HG02840 (cell line): ENCODE results near the gene FAM181A.

Source experiments
- ATAC-seq: cut with Tn5 transposase; IDR thresholded peaks from one replicate; pipeline ENCODE4 v1.9.1; 2021; ENCODE audit warnings: mild to moderate bottlenecking, moderate library complexity, moderate number of reproducible peaks; ENCODE audit not compliant: unreplicated experiment, low FRiP score

FAM181A gene

DNA sequence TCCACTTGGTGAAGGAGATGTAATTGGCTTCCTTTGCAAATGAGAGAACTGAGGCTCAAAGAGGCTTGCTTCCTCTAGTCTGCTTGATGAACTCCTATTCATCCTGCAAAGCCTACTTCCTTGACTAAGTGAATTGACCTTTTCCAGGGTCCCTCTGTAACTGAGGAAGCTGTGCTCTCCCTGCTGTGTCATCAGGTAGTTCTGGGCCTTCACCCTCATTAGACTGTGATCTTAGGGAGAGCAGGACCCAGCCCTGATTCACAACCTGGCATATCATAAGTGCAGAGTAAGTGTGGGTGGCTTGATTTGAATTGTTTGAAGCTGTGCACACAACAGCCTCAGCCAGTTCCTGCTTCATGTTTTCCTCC lies 32.9 kb downstream of the FAM181A start:
- no peak for ATAC-seq

DNA sequence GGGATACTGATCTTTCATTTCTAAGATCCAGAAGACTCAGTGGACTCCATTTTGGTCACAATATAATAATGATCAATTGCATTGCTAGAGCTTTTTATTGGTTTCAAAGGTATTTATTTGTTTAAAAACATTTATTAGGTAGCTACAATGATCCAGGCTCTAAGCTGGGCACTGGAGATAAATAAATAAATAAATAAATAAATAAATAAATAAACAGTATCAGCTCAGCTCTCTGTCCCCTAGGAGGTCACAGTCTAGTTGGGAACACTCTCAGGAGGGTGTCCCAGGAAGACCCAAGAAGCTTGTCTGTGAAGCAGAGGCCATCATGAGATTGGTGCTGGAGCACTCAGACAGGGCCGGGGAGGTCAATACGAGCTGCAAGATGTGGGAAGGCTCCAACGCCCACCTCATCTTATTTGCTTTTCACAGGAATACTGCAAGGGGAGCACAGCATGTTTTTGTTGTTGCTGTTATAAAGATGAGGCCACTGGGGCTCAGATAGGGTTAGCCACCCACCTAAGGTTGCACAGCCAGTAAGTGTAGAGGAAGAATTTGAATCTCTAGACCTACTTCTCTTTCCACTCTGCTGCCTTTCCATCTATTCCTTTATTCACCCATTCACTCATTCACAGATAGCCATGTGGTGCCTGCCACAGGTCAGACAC lies 33.8 kb downstream of the FAM181A start:
- no peak for ATAC-seq

DNA sequence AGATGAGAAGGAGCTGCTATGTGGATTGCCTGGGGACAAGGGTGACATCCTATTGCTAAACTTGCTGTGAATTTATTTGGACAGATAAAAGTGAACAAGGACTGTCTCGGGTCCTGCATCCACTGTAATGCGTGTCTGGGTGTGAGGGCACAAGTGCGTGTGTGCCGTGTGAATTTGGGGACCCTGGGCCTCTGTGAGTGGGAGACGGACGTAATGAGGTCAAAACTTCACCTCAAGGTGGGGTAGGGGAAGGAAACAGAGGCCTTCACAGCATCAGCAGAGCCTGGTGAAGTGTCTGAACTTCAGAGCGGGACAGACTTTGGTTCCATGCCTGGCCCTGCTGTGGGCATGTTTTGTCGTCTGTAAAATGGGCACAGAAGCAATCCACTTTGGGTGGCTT lies 34.5 kb downstream of the FAM181A start:
- ATAC-seq, result no peak

DNA sequence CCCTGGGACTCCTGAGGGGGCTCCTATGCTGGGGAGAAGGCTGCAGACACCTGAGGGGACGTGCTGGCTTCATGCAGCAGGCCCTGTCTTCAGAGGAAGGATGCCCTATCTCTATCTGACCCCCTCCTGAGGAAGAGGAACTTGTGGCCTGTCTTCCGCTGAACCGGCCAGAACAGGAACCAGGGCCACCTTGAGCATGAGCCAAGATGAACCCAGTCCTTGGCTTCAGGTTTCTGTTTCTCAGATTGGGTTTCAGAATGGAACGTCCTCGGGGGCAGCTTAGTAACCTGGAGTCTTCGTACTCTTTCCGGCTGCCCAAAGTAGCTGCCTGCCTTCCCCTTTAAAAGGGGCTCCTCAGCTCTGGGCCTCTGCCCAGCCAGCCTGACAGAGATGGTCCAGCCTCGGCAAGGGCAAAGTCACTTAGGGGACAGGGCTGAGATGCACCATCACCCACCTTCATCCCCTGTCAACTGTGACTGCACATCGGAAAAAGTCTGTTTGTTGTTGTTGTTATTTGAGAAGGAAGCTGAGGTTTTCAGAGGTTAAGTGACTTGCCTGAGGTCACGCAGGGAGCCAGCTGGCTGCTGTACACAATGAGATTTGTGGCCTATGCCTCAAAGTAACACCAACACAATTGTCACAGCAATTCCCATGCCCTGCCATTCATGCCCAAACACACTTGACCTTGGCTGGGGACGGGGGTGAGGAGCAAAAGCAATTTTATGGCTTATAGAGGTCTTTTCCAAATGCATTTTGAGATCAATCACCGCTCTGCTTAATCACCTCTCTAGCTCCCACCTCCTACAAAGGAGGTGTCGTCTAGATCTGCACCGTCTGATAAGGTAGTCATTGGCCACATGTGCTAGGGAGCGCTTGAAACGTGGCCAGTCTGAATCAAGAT lies 35.8 kb downstream of the FAM181A start:
- peak; percentile 47 for ATAC-seq

DNA sequence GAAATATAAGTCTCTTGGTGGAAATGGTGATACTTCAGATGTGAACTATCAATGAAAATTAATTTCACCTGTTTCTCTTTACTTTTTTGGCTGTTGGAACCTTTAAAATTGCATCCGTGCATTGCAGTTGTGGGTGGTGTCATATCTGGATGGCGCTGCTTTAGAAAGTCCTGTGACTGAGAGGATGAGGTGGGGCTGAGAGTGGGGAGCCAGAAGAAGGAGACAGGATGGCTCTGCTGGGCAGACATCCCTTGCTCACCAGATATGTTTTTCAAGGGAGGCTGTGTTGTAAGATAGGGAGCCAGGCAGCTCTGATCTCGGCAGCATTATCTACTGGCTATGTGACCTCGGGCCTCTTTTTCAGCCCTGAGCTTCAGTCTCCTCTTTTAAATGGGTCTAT lies 36.5 kb downstream of the FAM181A start:
- no peak for ATAC-seq

DNA sequence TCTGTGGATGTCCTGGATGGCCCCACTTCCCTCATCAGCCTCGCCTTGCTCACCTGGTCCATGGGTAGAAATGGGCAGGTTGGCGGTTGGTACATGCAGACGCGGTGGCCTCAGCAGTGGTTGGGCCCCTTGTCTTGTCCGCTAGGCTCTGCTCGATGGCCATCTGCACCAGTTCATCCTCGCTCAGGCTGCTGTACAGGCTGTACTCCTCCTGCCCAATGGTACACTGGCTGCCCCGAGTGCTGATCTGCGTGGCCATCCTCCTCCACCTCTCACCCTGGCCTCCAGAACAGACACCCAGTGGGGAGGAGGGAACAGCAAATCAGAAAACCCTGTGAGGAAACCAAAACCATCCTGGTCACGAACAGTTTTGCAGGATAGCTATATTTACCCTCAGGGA lies 37.1 kb downstream of the FAM181A start:
- ATAC-seq, result no peak

DNA sequence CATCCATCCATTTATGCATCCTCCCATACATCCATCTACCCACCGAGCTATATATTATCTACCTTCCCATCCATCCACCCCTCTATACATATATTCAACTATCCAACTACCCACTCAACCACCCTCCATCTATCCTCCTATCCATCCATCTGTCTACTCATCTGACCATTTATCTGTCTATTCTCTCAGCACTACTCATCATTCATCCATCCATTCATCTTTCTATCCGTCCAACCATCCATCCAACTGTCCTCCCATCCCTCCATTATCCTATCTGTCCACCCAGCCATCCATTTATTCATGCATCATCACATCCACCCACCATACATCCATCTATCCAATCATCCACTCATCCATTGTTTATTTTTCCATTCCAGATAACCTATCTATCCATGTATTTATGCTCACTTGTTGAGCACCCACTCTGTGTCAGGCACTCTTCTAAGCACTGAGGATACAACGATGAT lies 37.7 kb downstream of the FAM181A start:
- ATAC-seq, result no peak

DNA sequence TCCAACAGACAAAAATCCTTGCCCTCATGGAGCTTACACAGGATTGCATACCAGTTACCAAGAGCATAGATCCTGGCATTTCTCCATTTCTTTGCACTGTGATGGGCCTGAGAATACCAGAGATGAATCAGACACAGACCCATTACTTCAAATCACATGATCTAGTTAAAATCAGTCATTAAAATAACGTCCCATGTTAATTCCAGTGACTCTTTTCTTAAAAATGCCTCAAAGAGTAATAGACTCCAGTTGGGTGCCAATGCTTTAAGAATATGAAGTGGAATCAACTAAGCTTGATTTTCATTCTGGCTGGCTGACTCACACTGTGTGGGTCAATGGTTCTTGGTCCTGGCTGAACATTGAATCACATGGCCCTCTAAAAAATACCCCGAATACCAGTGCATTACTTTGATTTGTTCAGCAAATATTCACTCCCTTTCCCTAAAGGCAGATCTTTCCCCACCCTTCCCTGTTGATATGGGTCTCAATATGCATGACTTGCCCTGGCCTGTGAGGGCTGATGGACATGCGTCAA lies 38.2 kb downstream of the FAM181A start:
- no peak for ATAC-seq

DNA sequence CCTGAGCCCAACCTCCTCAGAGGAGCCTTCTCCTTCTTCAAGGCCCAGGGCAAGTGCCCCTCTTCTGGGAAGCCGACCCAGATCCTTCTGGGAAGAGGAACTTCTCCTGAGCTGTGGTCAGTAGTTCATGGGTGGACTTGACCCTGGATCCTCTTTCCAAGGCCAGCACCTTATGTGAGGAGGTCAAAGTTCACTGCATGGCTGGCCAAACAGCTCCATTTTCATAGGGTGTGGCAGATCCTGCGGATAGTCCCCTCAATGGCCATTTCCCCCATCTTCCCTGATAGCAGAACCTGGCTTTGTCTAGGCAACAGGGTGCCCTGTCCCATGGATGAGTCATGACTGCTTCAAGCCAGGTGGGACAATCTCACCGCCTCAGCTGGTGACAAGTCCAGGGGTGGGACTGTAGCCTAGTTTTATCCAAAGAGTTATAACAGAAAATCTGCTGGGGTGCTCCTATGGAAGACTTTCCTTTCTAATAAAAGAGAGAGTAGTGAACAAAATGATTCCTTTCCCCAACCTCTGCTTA lies 38.9 kb downstream of the FAM181A start:
- ATAC-seq, result no peak

DNA sequence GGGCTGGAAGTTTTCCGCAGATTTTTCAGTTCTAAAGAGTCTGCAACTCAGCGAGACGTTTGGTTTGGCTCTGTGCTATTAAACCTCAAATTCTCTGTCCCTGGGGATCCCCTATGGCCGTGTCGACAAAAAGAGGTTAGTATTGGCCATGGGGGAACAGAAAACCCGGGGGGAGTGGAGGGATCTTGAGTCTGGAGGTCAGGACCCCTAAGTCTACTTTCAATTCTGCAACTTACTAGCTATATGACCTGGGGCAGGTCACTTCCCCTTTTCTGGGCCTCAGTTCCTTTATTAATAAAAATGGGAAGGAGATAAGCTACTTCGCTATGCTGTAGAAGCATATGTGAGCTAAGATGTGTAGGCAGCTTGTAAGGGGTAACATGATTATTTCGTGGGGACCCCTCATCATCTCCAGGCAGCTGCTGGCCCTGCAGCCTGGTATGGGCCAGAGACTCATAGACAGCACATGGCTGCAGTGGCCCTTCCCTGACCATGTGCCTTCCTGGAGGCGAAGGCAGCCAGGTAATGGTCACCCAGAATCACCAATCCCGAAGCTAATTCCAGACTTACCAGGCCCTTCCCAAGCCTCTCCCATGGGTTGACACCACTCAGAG lies 40.6 kb downstream of the FAM181A start:
- no peak for ATAC-seq

DNA sequence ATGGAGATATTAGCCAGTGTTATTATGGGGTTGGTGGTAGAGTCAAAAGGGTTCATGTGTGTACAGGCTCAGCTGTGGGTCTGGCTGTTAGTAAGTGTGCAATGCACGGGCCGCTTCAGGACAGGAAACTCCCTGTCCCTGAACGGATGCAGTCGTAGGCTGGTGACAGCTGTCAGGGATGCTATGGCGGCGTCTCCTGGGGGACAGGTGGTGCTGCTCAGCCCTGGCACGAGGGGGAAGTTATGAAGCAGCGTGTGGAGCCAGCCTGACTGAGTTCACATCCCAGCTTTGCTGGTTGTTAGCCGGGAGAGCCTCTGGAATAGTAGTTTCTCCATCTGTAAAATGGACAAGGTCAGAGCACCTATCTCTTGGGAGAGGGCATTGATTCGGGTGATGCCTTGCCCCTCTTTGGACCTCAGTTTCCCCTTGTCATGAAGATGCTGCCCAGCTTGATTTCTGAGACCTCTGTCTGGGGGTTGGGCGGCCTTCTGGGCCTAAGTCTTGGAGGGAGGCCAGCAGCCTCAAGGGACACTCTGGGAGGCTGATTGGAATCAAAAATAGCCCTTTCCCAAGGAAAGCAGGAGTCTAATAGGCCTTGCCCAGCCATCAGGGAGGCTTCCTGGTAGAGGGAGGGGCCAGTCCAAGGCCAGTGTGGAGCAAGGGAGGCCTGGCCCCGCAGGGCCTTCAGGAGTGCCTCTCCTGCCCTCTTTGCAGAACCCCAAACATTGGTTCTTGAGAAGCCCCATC lies 42.1 kb downstream of the FAM181A start:
- no peak for ATAC-seq

DNA sequence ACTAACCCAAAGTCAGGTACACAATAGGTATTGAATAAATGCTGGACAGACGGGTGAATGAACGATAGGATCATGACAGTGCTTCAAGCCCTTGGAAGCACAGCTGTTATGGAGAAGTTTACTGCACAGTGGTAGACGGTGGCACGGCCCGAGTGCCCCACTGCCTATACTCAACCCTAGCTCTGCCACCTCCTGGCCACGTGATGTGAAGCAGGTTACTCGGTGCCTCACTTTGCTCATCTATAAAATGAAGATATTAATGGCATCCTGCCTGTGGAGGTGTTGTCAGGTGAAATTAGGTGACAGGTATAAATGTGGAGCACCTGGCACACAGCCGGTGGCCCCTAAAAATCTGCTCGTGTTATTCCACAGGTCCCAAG lies 43.4 kb downstream of the FAM181A start:
- ATAC-seq, result peak; percentile 15

DNA sequence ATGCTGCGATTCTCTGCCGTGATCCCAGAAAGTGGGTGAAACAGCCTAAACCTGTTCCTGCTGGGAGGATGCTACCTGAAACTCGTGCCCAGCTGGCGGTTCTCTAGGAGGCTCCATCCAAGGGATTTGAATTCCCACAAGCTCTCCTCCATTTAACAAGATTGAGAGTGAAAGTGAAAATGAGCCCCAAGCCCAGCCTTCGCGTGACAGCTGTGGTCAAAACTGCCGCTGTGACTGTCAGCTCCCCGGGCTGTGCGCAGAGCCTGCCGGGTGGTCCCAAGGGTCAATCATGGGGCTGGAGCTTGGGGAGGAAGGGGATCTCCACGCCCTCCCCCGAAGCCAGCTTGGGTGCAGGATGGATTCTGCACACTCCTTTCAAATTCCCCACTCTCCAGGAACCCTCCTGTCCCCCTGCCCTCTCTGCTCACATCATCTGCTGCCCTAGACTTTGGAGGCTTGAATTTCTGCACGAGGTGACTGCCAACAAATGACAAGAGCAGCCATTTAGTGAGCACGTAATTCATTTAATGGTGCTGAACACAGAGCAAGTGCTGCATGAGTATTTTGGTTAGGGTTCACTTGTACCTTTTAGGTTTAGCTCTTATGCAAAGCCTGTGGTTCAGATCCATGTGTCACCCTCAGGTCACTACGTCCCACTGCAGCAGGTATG lies 44.0 kb downstream of the FAM181A start:
- ATAC-seq, result peak; percentile 36

DNA sequence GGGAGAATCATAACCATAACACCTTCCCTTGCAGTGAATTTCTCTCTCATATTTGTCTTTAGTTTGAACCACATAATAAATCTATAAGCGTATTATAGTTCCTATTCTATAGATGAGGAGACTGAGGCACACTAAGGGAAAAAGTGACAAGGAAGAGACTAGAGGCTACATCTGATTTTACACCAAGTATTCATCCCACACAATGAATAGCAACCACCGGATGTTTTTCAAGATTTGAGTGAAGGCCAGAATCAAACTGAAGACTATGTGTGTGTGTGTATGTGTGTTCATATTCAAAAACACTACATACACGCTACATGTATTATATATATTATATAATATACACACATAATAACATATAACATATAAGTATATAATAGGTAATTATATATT lies 44.5 kb downstream of the FAM181A start:
- no peak for ATAC-seq

DNA sequence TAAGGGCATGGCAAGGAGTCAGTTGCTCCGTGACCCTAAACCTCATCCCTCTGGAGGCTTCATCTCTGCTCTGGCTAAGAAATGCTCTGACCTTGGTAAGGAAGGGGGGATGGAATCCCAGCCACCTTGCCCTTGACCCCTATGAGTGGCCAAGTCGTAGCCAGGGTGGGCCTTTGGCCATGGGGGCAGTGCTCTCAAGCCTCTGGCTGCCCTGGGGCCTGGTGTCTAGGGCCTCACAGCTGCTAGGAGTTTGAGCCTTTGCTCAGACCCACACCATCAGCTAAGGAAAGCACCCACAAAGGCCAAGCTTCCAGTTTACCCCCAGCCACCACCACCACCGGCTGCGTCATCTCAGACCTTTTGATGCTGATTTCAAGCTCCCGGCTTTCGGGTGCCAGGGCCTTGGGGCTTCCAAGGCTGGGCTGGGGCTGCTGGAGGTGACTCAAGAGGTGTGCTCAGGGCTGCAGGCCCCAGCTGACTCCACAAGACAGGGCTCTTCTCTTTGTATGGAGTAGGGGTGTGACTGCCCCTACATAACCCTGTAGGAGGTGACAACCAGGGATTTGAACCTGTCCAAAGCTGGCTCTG lies 45.6 kb downstream of the FAM181A start:
- ATAC-seq, result no peak

DNA sequence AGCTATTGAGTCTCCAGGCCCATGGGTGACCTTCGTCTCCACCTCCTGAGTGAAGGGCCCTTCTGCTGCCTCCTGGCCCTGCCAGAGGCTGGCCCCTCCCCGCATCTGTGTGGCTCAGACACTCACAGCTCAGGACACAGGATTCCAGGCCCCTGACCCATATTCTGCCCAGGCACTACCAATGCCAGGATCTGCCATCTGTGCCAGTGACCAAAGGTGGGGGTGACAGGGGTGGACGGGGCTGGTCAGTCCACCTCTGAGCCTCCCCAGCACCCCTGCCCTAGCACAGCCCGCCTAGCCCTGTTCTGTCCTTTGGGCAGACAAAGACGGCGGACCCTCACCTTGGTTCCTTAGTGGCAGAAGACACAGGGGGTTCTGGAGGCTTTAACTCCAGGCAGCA lies 46.5 kb downstream of the FAM181A start:
- ATAC-seq, result no peak

DNA sequence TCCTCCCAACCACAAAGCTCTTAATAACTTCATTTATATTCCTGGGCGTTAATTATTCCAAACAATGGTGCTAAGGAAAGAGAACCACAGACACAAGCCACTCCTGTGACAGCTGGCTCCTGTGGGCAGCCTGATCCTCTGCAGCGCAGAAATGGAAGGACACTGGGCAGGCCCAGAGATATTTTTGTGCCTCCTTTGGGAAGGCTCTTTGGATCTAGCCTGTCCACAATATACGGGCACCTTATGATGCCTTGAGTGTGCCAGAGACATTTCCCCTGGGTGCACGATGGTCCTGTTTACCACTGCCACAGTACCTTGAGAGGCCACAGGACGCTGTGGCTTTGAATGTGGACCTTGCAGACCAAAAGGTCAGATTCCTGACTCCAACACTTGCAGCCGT lies 47.2 kb downstream of the FAM181A start:
- ATAC-seq, result no peak

DNA sequence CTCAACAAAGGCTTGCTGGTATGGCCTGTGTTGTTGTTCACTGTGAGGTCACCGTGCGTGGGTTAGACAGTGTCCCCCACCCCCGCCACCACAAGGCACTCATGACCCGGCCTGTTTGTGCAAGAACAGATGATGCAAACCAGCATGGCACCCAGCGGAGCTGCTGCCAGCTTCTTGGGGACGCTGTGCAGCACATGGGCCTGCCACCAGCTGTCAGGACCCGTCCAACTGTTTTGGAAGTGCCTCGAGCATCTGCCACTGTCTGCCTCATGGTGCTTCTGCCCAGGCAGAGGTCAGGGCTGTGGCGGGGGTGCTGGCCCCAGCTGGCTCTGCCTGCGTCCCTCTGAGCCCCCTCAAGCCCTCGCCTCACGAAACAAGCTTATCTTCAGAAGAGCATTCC lies 47.7 kb downstream of the FAM181A start:
- ATAC-seq, result no peak

DNA sequence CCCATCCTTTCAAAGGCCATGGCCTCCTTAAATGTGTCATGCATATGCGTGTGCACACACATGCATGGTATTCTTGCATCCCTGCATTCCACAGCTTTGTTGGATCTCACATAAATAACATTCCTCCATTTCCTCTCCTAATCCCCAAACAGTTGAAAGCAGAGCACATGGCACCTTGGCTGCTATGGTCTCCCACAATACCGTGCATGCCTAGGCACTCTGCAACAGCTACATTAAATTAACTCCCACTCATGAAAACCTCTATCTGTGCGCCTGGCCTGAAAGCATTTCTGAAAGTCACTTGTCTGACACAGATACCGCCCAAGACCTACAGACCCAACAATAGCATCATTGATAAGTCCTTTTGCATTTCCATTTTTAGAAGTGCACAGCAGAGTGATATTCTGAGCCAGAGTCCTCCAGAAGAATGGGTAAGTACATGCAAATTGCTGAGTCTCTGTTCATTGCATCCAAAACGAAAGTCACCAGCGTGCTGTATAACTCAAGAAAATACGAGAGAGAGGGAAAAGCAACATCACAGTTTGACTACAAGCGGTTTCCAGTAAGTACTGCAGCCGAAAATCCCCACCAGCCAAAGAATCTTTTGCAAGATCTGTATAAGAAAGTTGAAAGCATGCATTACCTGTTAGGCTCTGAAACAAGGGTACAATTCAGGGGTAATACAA lies 48.8 kb downstream of the FAM181A start:
- ATAC-seq, result peak; percentile 54
